NT2/D1 (cell line): ENCODE measurements around the gene KLK15.

Source experiments
- SUZ12 ChIP-seq: IDR thresholded peaks from 2 replicates; pipeline ENCODE4 v1.6.1; 2011; ENCODE audit not compliant: insufficient read length, insufficient read depth; ENCODE audit errors: extremely low read depth
- YY1 ChIP-seq: IDR thresholded peaks from 2 replicates; pipeline ENCODE4 v1.6.1; 2011; ENCODE audit not compliant: insufficient read length, insufficient read depth
- ZNF274 ChIP-seq: IDR thresholded peaks from 2 replicates; pipeline ENCODE4 v1.6.1; 2011; ENCODE audit warnings: mild to moderate bottlenecking, low read depth, low read length

- TF ChIP-seq YY1 = no peak
- no peak for TF ChIP-seq SUZ12
- TF ChIP-seq ZNF274 = no peak
Measured at GRCh38 chr19:50790922-50791467, 42.4 kb downstream of the KLK15 start.
